ENCODE measurements around the gene KCNJ12.
A peak's percentile ranks its signal among the peaks of the same experiment; 100 is the strongest.
"Not testable (repeated sequence)": the region's sequence is repeated elsewhere in the genome, so short reads cannot be mapped to it uniquely, and the experiment has no call there.

KCNJ12 gene

DNA sequence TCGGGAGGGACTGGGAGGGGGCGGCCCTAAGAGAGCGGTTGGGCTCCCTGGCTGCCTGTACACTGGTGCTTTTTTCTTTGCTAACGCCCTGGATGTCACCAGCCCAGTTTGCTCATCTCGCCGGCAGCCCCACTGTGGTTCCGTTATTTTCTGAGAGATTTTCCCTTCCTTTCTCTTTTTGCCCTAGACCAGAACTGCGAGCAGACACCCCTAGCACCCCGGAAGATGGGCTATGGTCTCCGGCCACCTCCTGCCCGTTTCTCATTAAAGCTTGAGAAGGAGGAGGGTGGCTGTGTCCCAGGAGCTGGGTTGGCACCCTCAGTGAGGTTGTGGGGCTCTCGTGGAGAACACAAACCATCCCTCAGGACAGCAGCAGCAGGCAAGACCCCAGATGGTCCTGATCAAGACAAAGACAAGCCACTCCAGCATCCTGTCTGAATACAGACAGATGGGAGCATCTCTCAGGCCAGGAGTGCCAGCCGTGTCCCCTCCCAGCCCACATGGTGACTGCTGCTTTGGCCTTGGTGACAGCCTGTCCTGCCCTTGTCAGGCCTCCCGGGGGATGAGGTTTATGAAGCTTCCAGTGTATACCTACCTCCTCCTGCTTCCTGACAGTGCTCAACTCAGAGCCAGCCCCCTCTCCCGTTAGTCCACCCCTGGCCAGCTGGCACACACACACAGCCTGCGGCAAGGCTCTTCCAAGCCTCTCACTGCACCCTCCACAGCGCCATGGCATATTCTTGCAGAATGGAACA, 77.2 kb downstream of the KCNJ12 start:
- DNase-seq = no peak

- DNase-seq = not testable (repeated sequence)
Measured at GRCh38 chr17:21454006-21454405, 77.8 kb downstream of the KCNJ12 start.

DNA sequence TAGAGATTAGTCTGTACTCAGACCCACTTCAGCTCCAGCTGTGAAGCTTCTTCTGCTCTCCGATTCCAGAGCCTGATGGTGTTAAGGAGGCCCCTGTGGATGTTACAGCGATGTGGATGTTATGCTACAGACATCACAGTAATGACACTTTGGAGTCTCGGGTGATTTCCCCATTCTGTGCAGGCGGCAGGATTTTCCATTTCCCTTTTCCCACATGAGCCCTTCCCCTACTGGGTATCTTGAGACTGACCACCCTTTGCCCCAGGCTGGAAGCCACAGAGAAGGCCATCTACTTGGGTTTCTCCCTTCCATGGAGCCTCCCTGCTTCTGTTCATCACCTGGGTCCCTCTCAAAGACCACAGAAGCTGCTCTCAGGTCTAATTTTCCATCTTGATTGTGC, 78.3 kb downstream of the KCNJ12 start:
- no peak for DNase-seq

DNA sequence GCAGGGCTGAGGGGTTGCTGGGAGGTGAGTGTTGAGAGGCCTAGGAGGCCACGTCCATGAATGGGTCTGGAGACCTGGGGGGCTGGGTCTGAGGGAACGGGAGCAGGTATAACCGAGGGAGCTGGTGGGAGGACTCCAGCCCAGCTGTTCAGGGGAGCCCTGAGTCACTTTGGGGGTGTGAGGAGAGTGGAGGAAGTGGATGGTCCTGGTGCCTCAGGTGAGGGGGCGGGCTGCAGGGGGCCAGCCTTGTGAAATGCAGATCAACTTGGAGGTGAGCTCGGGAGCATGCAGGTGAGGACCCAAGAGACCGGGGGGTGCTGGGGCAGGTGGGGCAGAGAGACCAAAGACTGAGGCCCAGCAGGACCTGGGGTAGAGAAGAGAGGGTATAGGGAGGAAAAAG, 79.6 kb downstream of the KCNJ12 start:
- no peak for DNase-seq

- not testable (repeated sequence) for DNase-seq
Measured at GRCh38 chr17:21456449-21456848, 80.3 kb downstream of the KCNJ12 start.

DNA sequence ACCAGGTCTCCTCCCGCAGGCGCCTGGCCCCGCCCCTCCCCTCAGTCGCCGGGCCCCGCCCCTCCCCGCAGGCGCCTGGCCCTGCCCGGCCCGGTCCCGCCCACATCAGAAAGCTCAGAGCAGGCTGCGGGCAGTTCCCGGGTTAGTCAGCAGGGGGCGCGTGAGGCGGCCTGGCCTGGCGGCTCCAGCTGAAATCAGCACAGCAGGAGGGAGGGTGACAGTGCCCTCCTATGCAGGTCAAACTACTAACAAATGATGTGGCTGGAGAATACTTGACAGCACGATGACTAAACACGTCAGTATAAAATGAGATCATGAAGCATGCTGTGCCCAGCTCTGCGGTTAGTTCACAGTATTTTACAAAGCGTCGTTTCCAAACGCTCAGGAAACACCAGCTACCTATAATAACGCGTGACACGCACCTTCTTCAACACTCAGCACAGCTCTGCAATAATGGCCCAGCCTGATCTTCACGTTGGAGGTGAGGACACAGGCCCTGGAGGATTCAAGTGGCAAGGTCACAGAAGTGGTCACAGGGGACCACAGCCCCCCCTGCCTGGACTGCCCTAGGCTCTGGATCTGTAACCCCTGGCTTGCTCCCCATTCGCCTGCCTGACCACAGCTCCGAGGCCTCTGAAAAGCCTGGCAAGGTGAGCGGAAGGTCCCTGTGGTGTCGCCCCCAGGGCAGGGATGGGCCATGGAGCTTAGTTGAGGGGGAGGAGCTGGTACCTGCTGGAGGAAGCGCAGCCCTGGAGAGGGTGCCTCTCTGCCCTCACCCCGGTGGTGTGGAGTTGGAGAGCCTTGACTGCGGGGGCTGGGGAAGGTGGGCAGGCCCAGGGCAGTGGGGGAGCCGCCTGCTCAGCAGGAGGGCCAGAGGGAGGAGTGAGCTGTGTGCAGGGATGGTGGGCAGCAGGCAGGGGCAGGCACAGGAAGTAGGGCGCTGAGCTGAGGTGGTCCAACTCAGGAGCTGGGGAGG, 81.2 kb downstream of the KCNJ12 start:
- peak; percentile 93 for DNase-seq

DNA sequence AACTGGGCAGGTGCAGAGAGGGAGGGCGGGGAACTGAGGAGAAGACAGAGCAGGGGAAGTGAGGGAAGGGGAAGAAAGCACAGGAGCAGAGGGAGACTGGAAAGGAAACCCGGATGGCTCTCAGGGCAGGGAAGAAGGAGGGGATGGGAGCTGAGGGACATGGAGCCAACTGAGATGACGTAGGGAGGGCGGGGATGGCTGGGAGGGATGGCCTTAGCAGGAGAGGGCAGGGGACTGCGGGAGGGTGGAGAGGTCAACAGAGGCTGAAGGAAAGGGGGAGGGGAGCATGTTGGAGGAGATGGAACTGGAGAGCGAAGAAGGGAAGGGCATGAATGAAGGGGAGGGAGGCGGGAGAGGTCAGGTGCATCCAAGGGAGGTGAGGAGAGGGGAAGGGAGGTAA, 81.9 kb downstream of the KCNJ12 start:
- no peak for DNase-seq

GRCh38 chr17:21459536-21459935, 83.4 kb downstream of the KCNJ12 start:
- DNase-seq = no peak

DNA sequence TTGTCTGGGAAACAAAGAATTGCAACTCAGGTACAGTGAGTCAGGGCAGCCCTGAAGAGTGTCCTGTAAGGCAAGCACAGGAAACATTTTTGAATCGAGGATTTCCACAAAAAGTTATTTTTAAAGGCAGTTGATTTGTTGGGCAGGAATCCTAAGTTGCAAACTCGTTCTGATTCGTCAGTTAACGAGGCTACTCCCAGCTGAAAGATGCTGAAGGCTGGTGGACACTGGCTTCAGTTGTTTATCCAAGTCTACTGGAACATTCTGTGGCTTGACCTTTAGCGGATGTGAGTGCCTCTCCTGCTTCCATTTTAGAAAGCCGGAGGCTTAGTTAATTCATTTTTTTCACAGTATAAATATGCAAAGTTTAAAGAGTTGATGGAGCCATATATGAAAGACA, 84.2 kb downstream of the KCNJ12 start:
- DNase-seq = no peak

- no peak for DNase-seq
Measured at GRCh38 chr17:21462237-21462636, 86.1 kb downstream of the KCNJ12 start.

DNA sequence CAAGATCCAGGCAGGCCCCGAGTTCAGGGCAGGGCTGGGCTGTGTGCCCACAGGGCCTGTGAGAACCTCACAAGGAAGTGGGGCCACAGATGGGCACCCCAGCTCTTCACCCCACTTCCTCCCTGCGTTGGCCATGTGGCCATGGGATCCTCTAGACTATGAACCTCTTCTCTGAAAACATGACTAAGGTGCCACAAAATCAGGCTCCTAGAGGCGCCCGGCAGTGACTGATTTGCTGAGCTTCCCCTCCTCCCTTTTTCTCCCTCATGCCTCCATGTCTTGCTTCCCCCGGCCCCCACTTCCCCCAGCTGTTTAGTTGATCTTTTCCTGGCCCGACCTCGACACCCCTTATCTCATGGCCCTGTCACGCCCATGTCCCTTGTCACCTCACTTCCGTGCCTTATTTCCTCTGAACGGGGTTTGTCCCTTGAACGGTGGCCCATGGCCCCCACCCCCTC, 87.1 kb downstream of the KCNJ12 start:
- peak; percentile 48 for DNase-seq

- no peak for DNase-seq
Measured at GRCh38 chr17:21463779-21464407, 87.7 kb downstream of the KCNJ12 start.

- DNase-seq = no peak
Measured at GRCh38 chr17:21464611-21465021, 88.5 kb downstream of the KCNJ12 start.

- DNase-seq = no peak
Measured at GRCh38 chr17:21466550-21466949, 90.4 kb downstream of the KCNJ12 start.

GRCh38 chr17:21467196-21467595, 91.0 kb downstream of the KCNJ12 start:
- DNase-seq = no peak

GRCh38 chr17:21467739-21468490, 91.8 kb downstream of the KCNJ12 start:
- DNase-seq = no peak
